ENCODE results near the gene SEMA7A.

- TF ChIP-seq EZH2 (IDR thresholded peaks at IDR 0.05; ENCODE audit: borderline replicate concordance, low read length), result no peak
- no peak for TF ChIP-seq CTCF (conservative IDR thresholded peaks at IDR 0.05 in 1 of 2, IDR thresholded peaks at IDR 0.05 in 1 of 2; ENCODE audit: extremely low read depth in 1 of 2, insufficient read depth in 1 of 2, low read depth in 1 of 2, low read length in 2 of 2)
Observed at GRCh38 chr15:74427607-74428441, 5.9 kb downstream of the SEMA7A start.
